Adipocyte (in vitro differentiated cells): ENCODE measurements around the gene FAM3C.
"Not testable (repeated sequence)": the region's sequence is repeated elsewhere in the genome, so short reads cannot be mapped to it uniquely, and the experiment has no call there.

Source experiments
- DNase-seq: peaks from one replicate; pipeline ENCODE4 v3.0.0-alpha.2; 2015; ENCODE audit warnings: low read depth
- H3K27me3 ChIP-seq: replicated peaks from 2 replicates; pipeline ENCODE4 v1.7.0; 2013; ENCODE audit warnings: mild to moderate bottlenecking, low read length, moderate library complexity; ENCODE audit not compliant: control insufficient read depth, insufficient read depth
- H3K36me3 ChIP-seq: 2 replicates; pipeline ENCODE4 v1.7.0; 2013; ENCODE audit warnings: low read length, mild to moderate bottlenecking, moderate library complexity; ENCODE audit not compliant: control insufficient read depth, insufficient read depth, severe bottlenecking
- H3K4me1 ChIP-seq: 2 replicates; pipeline ENCODE4 v1.7.0; 2013; ENCODE audit warnings: mild to moderate bottlenecking, low read length, moderate library complexity; ENCODE audit not compliant: control insufficient read depth, insufficient read depth
- H3K4me3 ChIP-seq: 2 replicates; pipeline ENCODE4 v1.7.0; 2013; ENCODE audit warnings: mild to moderate bottlenecking, low read length, moderate library complexity
- H3K9ac ChIP-seq: 2 replicates; pipeline ENCODE4 v1.7.0; 2013; ENCODE audit warnings: mild to moderate bottlenecking, low read length, moderate library complexity
- H3K9me3 ChIP-seq: 2 replicates; pipeline ENCODE4 v1.7.0; 2013; ENCODE audit warnings: mild to moderate bottlenecking, low read length, moderate library complexity; ENCODE audit not compliant: control insufficient read depth

The FAM3C gene

DNA sequence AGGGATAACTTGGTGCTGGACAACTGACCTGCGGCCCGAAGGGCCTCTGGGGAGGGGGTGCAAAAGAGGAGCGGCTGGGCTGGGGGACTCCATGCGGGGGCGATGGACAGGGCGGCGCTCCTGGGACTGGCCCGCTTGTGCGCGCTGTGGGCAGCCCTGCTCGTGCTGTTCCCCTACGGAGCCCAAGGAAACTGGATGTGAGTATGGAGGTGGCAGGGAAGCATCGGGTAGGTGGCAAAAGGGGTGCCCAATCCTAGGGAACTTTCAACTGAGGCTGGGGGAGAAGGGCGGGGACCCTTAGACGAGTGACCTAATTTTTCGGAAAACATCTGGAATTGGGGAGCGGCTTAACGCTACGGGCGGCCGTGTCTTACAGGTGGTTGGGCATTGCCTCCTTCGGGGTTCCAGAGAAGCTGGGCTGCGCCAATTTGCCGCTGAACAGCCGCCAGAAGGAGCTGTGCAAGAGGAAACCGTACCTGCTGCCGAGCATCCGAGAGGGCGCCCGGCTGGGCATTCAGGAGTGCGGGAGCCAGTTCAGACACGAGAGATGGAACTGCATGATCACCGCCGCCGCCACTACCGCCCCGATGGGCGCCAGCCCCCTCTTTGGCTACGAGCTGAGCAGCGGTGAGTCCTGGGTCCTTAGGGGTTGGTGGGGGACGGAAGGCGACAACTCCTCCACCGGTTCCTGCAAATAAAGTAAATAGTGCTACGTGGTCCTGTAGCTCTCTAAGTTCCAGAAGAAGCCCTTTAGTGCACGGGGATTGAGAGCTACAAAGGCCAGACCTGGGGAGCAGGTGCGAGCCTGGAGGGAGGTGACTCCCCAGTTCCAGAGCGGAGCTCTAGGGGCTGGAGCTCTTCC, 66.7 kb downstream of the FAM3C start:
- H3K4me3 ChIP-seq, result peak overlapping the region; percentile 86
- H3K9ac ChIP-seq, result no peak overlapping the region
- H3K27me3 ChIP-seq, result peaks cover 31% of the 10 kb centered on the region
- peaks cover 13% of the 10 kb centered on the region for H3K4me1 ChIP-seq
- no peaks in the 10 kb centered on the region for H3K36me3 ChIP-seq
- H3K9me3 ChIP-seq, result no peaks in the 10 kb centered on the region
- peak; percentile 33 for DNase-seq

DNA sequence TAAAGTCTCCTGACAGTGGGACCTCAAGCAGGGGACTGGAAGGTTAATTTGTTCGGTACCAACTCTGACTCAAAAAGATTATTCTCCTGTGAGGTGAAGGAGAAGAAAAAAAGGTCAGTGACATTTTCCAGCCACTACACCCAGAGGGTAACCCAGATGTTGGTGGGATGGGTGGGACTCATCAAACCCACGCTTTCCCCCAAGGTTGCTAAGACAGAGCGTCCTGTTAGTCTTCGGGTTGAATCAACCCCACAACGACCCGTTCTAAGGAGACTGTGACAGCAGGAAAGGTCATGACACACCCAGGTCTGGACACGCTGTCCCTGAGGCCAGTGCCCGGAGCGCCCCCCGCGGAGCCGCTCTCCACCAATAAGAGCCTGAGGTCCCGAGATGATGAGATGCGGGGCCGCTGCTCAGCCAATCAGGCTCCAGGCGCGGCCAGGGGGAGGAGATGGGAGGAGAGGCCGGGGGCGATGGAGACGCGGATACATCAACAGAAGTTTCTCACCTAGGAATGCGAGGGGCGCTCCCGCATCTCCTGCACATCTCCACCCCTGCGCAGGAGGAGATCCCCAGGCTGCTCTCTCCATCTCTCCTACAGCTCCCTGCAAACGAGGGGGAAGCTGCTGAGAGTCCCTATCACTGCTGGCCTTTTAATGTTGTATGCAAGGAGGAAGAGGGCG, 67.5 kb downstream of the FAM3C start, which contains the start of gene WNT16:
WNT16 (plus strand) TSS at position 493 of the 683 bp plus-strand sequence. CDS start 293 bp downstream, outside the sequence.
- no peaks in the 10 kb centered on the region for H3K9me3 ChIP-seq
- no peak for DNase-seq
- H3K27me3 ChIP-seq, result peaks cover 31% of the 10 kb centered on the region
- peaks cover 13% of the 10 kb centered on the region for H3K4me1 ChIP-seq
- H3K36me3 ChIP-seq, result no peaks in the 10 kb centered on the region
- peak within 1 kb of the TSS; percentile 86 for H3K4me3 ChIP-seq
- no peak within 1 kb of the TSS for H3K9ac ChIP-seq

DNA sequence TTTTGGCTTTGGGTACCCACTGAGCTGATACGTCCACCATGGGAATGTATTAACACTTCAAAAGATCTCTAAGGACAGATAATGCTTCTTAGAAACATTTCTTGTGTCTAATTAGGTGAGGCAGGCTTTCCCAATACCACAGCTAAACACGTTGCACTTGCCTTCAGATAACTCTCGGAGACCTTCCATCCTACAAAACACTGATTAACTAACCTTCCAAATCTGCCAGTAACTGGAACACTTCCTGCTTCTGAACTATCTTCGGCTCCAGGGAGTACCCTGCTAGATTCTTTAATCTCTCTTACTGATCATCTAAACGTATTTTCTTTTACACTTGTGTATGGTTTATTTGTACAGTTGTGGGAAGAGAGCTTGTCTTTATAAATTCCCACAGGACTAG, 68.4 kb downstream of the FAM3C start:
- peaks cover 13% of the 10 kb centered on the region for H3K4me1 ChIP-seq
- H3K27me3 ChIP-seq, result peaks cover 31% of the 10 kb centered on the region
- H3K9me3 ChIP-seq, result no peaks in the 10 kb centered on the region
- H3K9ac ChIP-seq, result no peak overlapping the region
- DNase-seq, result no peak
- no peak overlapping the region for H3K4me3 ChIP-seq
- H3K36me3 ChIP-seq, result no peaks in the 10 kb centered on the region

DNA sequence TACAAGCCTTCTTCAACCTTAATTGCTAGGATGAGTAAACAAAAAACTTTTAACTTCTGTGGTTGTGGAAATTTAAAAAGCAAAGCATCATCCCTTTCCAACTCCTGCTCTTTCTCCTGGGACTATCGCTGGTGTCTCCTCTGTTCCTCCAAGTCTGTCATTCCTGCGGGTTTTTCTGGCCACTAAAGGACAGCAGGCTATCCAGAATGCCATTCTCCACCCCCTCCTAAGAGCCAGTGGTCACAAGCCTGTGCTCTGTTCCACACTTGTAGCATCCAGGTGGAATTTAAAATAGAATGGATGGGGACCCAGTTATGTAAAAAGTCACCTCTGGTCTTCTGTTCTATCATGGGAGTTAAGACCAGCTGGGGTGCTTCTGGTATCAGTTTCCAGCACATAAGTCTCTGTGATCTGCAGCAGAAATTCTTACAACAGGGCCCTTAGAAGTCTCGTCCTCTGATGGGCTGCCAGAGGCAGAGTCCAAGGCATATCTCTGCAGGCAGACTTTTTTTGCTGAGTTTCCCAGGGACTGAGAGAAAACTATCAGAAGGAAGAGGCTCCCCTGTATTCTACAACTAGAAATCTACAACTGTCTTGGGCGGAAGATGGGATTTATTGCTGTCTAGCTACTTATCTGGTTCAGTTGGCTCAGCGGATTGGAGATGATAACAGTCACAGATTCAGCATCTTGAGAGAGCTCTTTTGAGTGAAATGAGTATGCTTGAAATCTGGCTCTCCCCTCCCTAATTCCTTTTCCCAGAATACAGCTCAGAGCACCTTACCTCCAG, 72.4 kb downstream of the FAM3C start:
- Histone ChIP-seq H3K9ac (no peak overlapping the region), H3K36me3 (no peaks in the 10 kb centered on the region), H3K4me1 (no peaks in the 10 kb centered on the region), H3K4me3 (no peak overlapping the region), H3K9me3 (no peaks in the 10 kb centered on the region), H3K27me3 (peaks cover 11% of the 10 kb centered on the region)
- no peak for DNase-seq

DNA sequence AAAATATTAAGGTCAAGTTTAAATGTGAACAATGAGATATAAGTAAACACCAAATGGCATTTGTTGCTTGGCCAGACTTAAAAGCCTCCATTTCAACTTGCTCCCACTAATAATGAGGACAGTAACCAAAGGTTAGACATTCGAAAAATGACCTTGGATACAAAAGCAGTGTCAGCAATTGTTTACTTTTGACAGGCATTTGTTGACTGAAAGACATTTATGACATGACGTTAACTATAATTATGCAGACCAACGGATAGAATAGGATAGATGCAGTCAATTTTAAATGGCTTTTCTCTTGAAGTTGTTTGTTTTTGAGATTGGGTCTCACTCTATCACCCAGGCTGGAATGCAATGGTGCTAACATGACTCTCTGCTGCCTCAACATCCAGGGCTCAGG, 73.6 kb downstream of the FAM3C start:
- Histone ChIP-seq H3K9me3 (no peaks in the 10 kb centered on the region), H3K36me3 (no peaks in the 10 kb centered on the region), H3K4me1 (no peaks in the 10 kb centered on the region), H3K9ac (no peak overlapping the region), H3K27me3 (no peaks in the 10 kb centered on the region), H3K4me3 (no peak overlapping the region)
- no peak for DNase-seq

DNA sequence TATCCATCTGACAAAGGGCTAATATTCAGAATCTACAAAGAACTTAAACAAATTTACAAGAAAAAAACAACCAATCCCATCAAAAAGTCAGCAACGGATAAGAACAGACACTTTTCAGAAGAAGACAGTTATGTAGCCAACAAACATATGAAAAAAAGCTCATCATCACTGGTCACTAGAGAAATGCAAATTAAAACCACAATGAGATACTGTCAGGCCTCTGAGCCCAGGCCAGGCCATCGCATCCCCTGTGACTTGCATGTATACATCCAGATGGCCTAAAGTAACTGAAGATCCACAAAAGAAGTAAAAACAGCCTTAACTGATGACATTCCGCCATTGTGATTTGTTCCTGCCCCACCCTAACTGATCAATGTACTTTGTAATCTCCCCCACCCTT, 80.9 kb downstream of the FAM3C start:
- H3K27me3 ChIP-seq, H3K9me3 ChIP-seq, H3K36me3 ChIP-seq, H3K4me3 ChIP-seq, H3K9ac ChIP-seq, DNase-seq: not testable (repeated sequence)
- H3K4me1 ChIP-seq, result peaks cover 16% of the 10 kb centered on the region

DNA sequence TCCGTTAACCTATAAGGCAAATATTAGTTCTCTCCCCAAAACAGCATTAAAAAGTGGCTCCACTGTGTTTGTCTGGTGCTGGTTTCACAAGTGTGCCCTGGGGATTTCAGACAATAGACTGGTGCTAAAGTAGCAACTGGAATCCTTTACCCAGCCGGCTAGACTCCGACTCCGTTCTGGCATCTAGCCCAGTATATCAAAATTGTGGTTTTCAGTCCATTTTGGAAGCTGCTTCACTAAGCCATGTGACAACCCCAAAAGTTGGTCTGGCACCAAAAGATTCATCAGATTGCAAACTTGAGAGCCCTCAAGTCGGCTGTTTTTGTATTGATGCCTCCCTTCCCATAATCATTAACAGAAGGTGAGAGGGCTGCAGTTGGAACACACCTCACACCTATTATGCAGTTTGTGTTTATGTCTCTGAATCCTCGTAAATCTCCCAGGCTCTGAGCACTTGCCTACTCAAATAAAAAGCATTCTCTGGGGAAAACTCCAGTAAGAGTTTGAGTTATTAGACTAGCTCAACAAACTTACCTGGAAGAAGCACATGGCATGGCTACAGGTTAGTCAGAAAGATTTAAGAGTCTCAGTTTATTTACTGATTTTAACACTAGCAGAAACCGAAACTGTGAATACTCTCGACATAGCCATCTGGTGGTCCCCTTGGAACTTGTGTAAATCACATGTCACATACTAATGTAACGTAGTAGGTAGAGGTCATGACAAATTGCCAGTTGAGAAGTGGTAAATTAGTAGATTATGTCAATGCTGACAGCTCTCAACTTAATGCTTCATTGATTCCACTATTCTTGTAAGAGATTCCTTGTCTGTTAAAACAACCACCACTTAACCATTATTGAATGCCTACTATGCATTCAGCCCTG, 82.1 kb downstream of the FAM3C start:
- H3K9me3 ChIP-seq, result peaks cover 3% of the 10 kb centered on the region
- peak overlapping the region; percentile 52 for H3K4me3 ChIP-seq
- peak; percentile 73 for DNase-seq
- H3K9ac ChIP-seq, result peak overlapping the region; percentile 23
- H3K36me3 ChIP-seq, result no peaks in the 10 kb centered on the region
- H3K4me1 ChIP-seq, result peaks cover 16% of the 10 kb centered on the region
- no peaks in the 10 kb centered on the region for H3K27me3 ChIP-seq

DNA sequence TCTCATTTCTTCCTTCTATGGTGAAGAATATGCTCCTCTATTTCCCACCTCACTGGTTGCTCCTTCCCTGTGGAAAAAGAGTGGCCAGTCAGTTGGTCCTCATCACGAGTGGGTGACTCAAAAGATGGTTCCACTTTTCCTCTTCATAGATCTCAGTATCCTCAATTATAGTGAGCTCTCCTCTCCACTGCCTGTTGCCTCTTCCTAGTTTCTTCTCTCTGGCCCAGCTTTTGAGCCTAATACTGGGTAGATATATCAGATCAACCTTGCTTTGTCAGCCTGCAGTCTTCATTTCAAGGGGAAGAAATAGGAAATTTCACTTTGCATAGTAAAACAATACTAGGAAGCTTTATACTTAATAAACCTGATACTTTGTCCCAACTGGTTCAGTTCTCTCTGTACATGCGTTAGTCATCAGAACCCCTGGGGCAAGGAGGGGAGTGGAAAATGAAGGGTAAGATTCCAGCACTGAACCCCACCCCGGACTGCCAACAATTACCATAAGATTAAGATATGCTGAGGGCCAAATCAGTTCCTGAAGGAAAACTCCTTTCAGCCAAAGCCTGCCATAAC, 82.8 kb downstream of the FAM3C start:
- H3K36me3 ChIP-seq, result no peaks in the 10 kb centered on the region
- H3K4me1 ChIP-seq, result peaks cover 16% of the 10 kb centered on the region
- peak overlapping the region; percentile 52 for H3K4me3 ChIP-seq
- H3K27me3 ChIP-seq, result no peaks in the 10 kb centered on the region
- H3K9ac ChIP-seq, result peak overlapping the region; percentile 23
- peak; percentile 64 for DNase-seq
- peaks cover 3% of the 10 kb centered on the region for H3K9me3 ChIP-seq

DNA sequence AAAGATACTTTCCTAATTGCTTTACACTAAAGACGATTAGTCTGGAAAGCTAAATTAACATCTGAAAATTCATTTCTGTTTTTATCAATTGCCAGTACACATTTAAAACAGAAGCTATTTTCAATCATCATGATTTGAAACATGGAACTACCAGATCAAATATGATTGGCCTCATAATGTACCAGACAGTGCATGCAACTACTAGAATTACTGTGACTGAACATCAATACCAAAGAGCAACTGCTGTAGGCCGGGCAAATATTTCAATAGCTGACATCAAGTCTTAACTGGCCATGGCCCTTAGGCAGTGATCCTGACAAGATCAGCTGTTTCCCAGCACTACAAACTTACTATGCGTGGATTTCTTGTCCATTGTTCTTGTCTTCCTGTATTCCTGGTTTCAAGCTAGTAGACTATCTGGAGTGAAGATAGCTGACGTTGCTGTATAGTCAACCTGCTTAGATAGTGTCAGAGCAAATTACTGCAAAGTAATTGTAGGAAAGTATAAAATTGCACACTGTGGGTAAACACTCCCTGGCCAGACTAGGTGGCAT, 89.0 kb downstream of the FAM3C start:
- Histone ChIP-seq H3K4me3 (no peak overlapping the region), H3K36me3 (no peaks in the 10 kb centered on the region), H3K4me1 (peaks cover 26% of the 10 kb centered on the region), H3K27me3 (no peaks in the 10 kb centered on the region), H3K9me3 (peaks cover 3% of the 10 kb centered on the region), H3K9ac (no peak overlapping the region)
- DNase-seq, result no peak

DNA sequence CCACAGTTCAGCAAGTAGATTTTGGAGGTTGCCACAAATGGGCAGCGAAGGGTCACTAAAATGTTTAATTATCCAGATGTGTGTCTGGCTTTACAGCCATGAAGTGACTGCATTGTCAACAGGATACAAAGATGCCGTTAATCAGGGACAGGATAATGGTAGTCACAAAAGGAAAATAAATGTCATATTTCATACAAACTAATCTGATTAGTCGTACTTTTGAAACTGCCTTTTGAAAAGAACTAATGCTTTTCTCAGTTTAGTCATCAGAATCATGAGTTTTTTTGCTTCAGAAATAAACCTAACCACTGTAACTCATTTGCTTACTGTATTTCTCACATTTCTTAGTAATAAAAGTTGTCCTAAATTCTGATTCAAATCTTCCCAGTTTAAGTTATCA, 89.5 kb downstream of the FAM3C start:
- Histone ChIP-seq H3K4me1 (peaks cover 26% of the 10 kb centered on the region), H3K9me3 (peaks cover 3% of the 10 kb centered on the region), H3K9ac (no peak overlapping the region), H3K4me3 (no peak overlapping the region), H3K27me3 (no peaks in the 10 kb centered on the region), H3K36me3 (no peaks in the 10 kb centered on the region)
- DNase-seq, result no peak
